PC-3 (cell line): ENCODE measurements around the gene MACROD2.

Source experiments
- EZH2 ChIP-seq: fragments of 300-600 bp; sonication (generic); IDR thresholded peaks from one replicate; pipeline ENCODE4 v1.6.1; 2017; ENCODE audit warnings: antibody characterized with exemption, mild to moderate bottlenecking, low read length; ENCODE audit not compliant: unreplicated experiment
- EZH2phosphoT487 ChIP-seq: fragments of 300-600 bp; sonication (generic); IDR thresholded peaks from 2 replicates; pipeline ENCODE4 v1.6.1; 2018; ENCODE audit warnings: mild to moderate bottlenecking, antibody characterized with exemption, low read length, borderline replicate concordance
- TF ChIP-seq, protein P1 (sequence below): fragments of 300-600 bp; sonication (generic); conservative IDR thresholded peaks from 2 replicates; pipeline ENCODE4 v1.5.1; 2017; ENCODE audit warnings: antibody characterized with exemption, low read depth, mild to moderate bottlenecking, low read length

DNA sequence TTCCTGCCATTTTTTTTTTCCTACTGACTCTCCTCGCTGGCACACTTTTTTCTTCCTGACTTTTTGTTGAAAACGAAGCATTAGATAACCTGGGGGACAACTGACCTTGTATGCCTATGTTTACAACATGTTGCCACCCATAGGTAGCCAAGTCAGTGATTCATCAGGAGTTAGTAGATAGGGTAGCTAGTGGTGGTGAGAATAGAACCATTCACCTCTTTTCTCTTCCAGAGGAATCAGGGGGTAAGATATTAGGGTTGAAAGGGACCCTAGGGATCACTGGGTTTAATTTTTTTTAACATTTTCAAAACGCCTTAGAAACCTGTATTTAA lies 770.0 kb downstream of the MACROD2 start:
- TF ChIP-seq EZH2 (no peak), EZH2phosphoT487 (no peak)
- TF ChIP-seq, protein P1, sequence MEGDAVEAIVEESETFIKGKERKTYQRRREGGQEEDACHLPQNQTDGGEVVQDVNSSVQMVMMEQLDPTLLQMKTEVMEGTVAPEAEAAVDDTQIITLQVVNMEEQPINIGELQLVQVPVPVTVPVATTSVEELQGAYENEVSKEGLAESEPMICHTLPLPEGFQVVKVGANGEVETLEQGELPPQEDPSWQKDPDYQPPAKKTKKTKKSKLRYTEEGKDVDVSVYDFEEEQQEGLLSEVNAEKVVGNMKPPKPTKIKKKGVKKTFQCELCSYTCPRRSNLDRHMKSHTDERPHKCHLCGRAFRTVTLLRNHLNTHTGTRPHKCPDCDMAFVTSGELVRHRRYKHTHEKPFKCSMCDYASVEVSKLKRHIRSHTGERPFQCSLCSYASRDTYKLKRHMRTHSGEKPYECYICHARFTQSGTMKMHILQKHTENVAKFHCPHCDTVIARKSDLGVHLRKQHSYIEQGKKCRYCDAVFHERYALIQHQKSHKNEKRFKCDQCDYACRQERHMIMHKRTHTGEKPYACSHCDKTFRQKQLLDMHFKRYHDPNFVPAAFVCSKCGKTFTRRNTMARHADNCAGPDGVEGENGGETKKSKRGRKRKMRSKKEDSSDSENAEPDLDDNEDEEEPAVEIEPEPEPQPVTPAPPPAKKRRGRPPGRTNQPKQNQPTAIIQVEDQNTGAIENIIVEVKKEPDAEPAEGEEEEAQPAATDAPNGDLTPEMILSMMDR, result no peak
